B cell (primary cell): ENCODE data around the gene RRN3.

Experiments
- EZH2 ChIP-seq: IDR thresholded peaks from 2 replicates; pipeline ENCODE4 v1.6.1; 2012; ENCODE audit warnings: borderline replicate concordance, low read depth, mild to moderate bottlenecking, moderate library complexity, low read length; ENCODE audit not compliant: insufficient read depth, poor library complexity, severe bottlenecking
- TF ChIP-seq, protein P1 (sequence below): fragments of 200-600 bp; IDR thresholded peaks from one replicate; pipeline ENCODE4 v1.8.0; 2022; ENCODE audit warnings: antibody characterized with exemption, mild to moderate bottlenecking

DNA sequence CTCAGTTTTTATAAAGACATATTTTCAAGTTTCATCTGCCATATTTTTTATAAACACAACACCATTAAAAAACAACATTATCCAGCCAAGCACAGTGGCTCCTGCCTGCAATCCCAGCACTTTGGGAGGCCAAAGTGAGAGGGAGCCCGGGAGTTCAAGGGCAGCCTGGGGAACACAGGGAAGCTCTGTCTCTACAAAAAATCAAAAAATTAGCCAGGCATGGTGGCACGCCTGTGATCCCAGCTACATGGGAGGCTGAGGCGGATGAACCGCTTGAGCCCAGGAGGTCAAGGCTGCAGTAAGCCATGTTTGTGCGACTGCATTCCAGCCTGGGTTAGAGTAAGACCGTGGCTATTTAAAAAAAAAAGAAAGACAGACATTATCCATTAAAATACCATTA, 21.0 kb downstream of the RRN3 start:
- TF ChIP-seq EZH2, result no peak
- TF ChIP-seq, protein P1, sequence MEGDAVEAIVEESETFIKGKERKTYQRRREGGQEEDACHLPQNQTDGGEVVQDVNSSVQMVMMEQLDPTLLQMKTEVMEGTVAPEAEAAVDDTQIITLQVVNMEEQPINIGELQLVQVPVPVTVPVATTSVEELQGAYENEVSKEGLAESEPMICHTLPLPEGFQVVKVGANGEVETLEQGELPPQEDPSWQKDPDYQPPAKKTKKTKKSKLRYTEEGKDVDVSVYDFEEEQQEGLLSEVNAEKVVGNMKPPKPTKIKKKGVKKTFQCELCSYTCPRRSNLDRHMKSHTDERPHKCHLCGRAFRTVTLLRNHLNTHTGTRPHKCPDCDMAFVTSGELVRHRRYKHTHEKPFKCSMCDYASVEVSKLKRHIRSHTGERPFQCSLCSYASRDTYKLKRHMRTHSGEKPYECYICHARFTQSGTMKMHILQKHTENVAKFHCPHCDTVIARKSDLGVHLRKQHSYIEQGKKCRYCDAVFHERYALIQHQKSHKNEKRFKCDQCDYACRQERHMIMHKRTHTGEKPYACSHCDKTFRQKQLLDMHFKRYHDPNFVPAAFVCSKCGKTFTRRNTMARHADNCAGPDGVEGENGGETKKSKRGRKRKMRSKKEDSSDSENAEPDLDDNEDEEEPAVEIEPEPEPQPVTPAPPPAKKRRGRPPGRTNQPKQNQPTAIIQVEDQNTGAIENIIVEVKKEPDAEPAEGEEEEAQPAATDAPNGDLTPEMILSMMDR, result no peak
